HG02870 (cell line): ENCODE measurements around the gene SLC15A1.

Experiments used
- ATAC-seq: cut with Tn5 transposase; IDR thresholded peaks from one replicate; pipeline ENCODE4 v1.9.1; 2021; ENCODE audit warnings: mild to moderate bottlenecking, moderate library complexity; ENCODE audit not compliant: unreplicated experiment

SLC15A1 gene

DNA sequence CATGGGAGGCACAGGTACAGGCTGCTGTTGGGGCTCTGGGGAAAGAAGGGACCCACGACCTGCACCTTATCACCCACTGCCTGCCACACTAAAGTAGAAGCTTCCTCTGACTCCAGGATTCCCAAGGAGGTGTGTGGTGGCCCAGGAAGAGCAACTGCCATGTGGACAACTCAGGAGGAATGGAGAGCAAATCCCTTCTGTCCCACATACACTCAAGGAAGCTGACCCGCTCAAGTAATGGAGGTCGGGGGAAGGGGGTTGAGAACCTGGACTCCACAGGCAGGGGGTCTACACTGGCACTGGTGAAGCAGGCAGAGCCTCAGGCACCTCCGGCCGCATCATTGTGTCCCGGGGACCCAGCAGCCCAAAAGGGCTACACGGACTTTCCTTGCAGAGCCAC is 29.4 kb upstream of the SLC15A1 start:
- no peak for ATAC-seq

DNA sequence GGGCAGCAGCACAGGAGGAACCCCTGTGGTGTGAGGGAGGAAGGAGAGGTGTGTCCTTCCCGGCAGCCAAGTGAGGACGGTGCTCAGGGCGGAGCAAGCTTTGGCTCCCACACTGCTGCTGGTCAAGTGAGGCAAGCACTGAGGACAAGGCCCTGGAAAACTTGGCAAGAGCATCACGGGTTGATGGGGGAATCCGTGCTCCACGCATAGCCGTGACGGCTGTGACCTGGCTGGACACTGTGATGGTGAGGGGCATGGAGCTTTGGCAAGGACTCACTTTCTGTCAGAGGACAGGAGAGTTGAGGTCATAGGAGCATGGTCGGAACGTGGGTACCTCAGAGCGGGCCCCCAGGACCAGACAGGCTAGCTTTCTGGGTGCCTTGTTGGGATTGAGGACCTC is 29.0 kb upstream of the SLC15A1 start:
- ATAC-seq = no peak

DNA sequence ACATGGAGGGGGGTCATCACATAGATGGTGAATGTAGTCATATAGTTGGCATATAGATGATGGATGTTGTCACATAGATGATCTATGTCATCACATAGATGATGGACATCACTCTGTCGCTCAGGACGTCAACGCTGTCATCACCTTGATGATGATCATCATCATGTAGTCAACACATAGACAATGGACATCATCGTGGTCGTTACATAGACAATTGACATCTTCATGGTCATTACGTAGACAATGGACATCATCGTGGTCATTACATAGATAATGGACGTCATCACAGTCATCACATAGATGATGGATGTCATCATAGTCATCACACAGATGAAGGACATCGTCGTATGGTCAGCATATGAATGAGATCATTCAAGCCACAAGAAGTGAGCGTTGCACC is 28.6 kb upstream of the SLC15A1 start:
- no peak for ATAC-seq

DNA sequence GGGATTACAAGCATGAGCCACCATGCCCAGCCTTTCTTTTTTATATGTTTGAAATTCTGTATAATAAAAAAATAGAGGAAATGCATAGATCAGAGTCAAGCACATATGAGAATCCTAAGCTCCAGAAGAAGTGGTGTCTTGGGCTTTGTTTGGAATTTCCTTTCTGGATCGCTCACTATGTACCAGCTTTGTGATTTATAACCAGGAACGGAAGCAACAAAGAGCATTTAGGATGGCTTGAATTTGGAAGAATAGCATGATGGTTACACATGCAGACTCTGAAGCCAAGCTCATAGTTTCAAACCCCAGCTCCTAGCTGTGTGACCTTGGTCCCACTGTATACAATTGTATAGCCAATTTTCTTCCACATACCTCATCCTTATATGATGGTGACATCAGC is 28.0 kb upstream of the SLC15A1 start:
- ATAC-seq = no peak

DNA sequence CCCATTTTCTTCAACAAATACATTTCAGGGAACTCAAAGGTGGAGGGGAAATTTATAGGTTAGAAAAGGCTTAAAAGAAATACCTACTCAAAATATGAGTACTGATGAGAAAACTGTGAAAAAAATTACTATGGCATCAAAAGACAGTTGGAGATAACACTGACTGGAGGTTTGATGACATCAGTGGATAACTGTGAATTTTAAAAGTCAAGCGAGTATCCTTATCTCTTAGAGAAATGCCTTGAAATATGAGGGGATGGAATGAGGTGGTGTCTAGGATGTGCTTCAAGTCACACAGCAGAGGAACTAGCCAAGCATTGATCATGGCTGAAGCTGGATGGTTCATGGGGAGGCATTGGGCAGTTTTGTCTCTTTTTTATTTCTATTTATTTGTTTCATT is 27.2 kb upstream of the SLC15A1 start:
- no peak for ATAC-seq

DNA sequence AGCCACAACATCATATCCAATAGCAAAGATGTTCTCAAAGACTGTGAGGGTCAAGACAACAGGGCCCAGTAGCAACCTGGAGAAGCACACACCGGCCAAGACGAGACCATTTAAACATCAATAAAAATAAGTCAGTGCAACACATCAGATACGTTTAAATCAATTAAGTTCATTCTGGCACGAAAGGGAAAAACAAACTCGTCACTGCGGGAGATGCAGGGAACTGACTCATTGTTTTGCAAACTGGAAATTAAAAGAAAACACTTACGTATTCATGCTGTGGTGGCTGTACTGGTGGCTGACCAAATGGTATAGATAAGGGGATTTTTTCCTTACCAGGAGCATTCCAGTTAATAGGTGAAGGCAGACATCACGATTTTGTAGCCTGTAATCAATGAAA is 26.3 kb upstream of the SLC15A1 start:
- ATAC-seq = no peak

DNA sequence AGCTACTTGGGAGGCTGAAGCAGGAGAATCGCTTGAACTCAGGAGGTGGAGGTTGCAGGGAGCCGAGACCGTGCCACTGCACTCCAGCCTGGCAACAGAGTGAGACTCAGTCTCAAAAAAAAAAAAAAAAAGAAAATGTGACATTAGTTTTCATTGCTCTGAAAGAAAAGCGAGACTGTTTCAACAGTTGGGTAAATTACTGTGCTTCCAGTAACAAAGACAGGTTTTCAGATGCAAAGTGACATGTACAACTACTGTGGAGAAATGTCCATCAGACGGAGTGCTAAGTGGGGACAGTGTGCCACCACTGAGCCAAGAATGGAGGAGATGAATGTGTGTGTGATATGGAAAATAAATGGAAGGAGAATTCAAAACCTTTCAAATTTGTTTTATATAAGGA is 24.2 kb upstream of the SLC15A1 start:
- no peak for ATAC-seq

DNA sequence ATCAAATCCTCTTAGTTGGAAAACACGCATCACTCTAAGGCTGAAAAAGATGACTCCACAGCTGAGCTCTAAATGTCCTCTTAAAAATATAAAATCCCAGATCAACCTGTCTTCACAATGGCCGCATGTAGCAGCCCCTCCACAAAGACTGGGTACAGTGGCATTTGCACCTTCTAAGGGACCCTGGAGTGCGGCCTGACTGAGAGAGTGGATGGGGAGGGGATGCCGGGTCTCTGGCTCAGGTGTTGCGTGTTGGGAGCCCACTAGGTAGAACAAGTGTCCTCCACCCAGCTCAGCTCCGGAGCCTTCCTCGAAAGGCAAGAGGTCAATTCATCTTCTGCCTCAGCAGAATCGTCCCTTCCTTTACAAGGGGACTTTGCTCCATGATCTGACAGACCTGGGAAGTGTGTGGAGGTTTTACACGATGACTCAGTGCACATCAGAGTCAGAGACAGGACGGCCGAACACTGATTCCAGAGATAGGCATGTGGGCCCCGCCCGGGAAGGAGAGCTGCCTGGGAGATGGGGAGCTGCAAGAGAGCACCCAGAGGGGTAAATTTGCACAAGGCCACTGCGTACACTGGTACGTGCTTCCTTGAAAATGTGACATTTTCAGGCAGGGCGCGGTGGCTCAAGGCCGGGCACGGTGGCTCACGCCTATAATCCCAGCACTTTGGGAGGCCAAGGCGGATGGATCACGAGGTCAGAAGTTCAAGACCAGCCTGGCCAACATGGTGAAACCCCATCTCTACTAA is 23.5 kb upstream of the SLC15A1 start:
- no peak for ATAC-seq

DNA sequence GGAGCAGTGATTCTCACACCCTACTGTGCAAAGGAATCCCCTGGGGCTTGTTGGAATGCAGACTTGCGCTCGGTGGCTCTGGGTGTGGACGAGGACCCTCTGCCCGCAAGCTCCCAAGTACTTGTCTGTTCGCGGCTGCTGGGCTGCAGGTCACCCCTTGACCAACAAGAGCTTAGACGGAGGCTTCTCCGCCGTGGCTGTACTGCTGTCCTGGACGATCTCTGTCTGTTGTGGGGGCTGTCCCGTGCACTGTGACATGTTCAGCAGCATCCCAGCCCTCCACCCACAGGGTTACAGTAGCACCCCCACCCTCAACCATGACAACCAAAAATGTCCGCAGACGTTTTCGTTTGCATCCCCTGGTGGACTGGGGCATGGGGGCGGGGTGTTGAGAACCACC is 22.9 kb upstream of the SLC15A1 start:
- ATAC-seq = no peak

DNA sequence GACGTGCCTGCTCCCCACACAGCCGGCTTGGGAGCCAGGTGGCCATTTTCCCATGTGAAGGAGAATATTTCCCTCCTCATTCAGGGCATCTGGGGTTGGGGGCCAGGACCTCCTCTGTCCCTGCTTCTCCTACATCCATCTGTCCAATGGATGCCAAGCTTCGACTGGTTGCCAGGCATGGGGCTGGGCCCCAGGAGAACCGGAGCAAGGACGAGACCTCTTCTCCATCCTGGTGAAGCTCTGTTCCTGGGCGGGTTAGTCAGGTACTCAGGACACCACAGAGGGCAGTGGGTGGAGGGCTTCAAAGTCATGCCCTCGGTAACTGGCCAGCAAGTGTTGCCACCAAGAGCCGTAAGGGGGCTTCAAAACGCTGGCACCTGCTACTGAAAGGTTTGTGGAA is 22.3 kb upstream of the SLC15A1 start:
- no peak for ATAC-seq

DNA sequence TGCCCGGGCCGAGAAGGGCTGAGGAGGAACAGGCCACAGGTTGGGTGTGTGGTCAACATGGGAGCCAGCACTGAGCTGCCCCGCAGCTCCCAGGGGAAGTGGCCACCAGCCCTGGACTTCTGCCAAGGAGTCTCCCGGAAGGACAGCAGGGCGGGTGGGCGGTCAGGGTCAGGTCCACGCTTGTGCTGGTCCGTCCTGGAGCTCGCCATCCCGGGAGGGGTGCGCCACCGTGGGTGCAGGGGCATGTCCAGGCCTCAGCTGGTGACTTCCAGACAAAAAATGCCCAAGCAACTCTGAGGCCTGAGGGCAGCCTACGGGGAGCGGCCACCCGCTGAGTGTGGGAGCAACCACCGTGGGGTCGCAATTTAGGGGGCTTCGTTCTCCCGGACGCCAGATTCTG is 21.4 kb upstream of the SLC15A1 start:
- no peak for ATAC-seq

DNA sequence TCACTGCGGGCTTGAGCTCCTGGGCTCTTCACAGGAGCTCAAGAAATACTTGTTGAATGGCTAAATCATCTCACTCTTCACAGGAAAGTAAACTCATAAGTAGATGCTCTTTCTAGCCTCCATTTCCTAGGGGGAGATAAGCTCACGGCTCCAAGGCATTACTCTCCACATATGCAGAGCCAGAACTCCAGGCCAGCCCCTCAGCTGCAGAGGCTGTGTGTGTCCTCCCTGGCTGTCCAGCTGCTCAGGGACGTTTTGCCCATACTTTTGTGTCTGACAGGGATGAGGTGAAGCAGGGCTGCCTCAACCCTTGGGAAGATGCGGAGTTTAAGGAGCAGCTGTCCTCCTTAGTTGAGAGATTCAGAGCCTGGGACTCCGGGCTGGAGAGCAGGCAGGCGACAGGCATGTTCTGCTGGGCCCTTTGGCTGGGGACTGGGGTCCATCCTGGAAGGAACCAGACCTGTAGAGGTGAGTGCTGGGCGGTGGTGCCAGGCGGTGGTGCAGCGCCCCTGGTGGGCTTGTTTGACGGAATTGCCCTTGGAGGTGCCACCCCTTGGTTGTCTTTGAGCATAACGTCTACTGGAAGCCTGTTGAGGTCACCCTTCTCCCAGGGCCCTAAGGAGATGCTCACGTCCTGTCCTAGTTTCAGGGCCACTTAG is 20.5 kb upstream of the SLC15A1 start:
- no peak for ATAC-seq

DNA sequence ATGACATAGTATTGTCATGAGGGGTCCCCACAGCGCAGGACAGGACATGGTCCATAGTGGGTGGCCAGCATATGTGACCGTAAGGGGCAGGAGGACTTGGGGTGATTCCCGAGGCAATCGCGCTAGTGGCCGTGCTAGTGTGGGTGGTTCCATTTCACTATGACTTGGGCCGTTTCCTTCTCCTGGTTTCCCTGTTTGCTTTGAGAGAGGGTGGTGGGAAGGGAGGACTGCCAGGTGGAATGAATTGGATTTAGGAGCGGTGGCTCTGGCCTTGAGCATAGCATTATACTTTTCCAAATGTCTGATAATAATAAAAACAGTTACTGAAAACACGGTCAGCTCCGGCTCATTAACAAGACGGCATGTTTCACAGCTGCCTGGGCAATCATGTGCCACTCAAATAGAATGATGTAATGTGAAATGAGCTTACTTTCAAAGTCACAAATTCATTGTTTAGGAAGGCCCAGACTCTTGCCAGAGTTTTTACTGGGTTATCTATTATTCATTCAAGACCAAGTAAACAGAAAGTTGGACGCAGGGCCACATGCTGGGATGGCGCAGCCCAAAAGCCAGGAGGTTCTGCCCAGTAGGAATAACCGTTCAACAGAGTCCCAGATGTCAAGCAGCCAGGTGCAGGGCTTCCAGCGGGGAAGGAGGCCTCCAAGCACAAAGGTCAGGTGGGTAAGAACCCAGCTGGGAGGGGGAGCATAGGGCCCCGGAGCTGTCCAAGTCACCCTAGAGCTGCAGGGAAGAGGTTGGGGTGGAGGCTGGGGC is 19.6 kb upstream of the SLC15A1 start:
- ATAC-seq = no peak

DNA sequence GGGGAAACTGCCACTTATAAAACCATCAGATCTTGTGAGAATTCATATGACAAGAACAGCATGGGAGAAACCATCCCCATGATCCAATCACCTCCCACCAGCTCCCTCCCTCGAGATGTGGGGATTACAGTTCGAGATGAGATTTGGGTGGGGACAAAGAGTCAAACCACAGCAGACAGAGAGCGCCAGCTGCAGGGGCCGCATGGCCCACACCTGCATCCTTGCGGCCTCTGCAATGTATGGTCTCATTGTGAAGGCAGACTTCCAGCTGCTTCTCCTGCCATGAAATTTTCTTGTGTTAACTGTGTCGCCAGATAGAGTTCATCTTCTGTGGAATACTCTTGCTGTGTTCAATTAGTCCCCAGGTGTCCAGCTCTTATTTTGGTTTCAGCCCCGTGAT is 17.3 kb upstream of the SLC15A1 start:
- ATAC-seq = no peak

DNA sequence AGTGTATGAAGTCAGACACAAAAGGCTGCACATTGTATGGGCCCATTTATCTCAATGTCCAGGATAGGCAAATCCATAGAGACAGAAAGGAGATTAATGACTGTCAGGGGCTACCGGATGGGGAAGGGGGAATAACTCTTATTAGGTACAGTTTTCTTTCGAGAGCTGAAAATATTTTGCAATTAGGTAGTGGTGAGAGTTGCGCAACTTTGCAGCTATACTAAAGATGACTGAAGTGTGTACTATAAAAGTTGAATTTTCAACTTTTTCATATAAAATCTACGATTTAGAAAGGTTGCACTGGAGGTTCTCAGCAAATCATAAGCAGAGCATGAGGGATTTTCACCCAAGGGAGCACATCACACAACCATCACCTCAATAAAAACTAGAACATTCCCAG is 16.1 kb upstream of the SLC15A1 start:
- ATAC-seq = no peak

DNA sequence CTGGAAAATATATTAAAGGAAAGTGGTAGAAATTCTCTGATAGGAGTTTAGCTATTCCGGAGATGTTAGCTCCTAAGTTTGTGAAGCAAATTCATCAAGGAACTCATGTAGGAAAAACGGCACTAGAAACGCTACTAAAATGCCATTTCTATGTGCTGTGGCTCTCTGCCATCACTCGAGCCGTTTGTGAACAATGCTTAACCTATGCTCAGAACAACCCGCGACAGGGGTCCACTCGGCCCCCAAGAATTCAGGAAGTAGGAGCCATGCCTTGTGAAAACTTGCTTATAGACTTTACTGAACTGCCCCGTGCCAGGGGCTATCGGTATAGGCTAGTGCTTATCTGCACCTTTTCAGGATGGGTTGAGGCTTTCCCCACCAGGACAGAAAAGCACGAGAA is 14.2 kb upstream of the SLC15A1 start:
- no peak for ATAC-seq

DNA sequence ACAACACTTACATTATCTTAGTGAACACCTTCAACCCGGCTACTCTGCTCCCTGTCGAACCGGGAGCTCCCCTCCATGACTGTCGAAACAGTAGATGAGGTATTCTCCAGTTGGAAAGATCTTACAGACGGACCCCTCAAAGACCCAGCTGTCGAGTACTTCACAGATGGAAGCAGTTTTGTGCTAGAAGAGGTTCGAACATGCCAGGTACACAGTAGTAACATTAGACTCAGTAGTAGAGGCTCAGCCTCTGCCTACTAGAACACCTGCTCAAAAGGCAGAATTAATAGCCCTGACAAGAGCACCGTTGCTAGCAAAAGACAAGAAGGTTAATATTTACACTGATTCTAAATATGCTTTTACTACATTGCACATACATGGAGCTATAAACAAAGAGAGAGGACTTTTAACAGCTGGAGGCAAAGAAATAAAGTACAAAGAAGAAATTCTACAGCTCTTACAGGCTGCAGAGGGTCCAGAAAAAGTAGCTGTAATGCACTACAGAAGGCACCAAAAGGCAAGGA is 13.6 kb upstream of the SLC15A1 start:
- no peak for ATAC-seq

DNA sequence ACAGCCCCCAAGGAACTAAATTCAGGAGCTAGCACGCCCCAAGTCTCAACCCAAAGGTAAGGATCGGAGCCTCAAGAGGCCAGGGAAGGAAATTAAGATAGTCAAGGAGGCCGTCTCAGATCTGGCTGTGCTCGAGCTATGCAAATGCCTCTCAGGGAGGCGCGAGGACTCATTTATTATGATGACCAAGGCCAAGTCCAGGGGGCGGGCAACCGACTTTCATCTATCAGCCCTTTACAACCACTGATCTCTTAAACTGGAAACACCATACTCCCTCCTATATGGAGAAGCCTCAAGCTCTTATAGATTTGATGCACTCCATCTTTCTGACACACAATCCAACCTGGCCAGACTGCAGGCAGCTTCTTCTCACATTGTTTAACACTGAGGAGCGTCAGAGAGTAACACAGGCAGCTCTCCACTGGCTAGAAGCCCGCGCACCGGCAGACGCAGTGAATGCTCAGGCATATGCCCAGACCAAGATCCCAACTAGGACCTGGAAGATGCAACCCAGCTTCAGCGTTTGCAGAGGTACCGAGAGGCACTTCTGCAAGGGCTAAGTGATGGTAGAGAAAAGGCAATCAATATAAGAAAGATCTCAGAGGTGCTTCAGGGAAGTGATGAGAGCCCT is 9.6 kb upstream of the SLC15A1 start:
- peak; percentile 21 for ATAC-seq

DNA sequence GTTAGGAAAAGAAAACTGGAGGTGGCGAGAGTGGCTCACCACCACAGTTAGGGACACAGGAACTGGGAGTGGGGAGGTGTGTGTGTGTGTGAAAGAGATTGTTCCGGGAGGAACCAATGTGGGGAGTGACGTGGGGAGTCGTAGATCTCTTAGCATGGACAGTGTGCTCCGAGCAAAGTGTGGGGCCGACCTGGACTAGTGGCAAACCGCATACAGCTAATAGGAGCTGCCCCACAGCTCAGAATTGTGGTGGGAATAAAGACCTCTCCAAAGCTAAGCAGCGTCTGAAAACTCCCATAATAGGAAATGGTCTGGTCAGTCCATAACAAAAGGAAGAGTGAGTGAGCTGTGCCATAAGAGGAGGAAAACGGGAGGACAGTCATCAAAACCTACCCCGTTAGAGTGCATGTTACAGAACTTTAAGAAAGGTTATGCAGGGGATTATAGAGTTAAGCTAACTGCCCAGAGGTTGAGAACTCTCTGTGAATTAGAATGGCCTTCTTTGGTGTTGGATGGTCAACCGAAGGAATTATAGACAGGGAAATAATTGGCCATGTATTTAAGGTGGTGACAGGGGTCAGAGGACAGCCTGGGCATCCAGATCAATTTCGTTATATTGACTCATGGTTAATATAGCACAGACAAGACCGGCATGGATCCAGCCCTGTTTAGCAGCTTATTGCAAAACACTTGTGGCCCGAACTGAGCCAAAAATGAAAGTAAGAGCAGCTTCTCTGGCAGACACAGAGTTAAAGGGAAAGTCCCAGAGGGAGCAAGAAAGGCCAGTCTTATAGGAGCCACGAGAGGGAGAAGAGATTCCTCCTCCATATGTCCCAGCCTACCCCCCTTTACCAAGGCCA is 8.9 kb upstream of the SLC15A1 start:
- ATAC-seq = peak; percentile 92

DNA sequence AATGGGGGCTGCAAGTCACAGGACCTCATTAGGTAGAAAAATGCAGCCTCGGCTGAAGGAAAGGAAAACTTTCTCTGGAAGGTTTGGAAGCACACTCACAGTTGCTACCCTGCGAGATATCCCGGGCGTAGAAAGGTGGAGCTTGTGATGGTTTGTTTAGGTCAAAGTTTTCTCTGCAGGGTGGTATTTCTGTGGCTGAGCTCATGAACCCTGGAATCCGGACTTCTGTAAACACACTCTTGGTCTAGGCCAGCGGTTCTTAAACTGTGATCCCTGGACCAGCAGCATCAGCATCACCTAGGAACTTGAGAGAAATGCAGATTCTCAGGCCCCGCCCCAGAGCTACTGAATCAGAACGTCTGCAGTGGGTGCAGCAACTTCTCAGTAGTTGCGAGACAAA is 3.3 kb upstream of the SLC15A1 start:
- no peak for ATAC-seq
